HG02870 (cell line): ENCODE data around the gene GOLGB1.
"Not testable (repeated sequence)": the region's sequence is repeated elsewhere in the genome, so short reads cannot be mapped to it uniquely, and the experiment has no call there.

ENCODE experiments used
- ATAC-seq: cut with Tn5 transposase; IDR thresholded peaks from one replicate; pipeline ENCODE4 v1.9.1; 2021; ENCODE audit warnings: mild to moderate bottlenecking, moderate library complexity; ENCODE audit not compliant: unreplicated experiment

GOLGB1 gene

GRCh38 chr3:121749276-121750086 is at the start of gene GOLGB1:
TSS of gene GOLGB1 (minus strand) at chr3:121749741. CDS start at chr3:121730971, 18,770 bp downstream.
- peak; percentile 93 for ATAC-seq

- ATAC-seq, result no peak
Measured at GRCh38 chr3:121796970-121797369, 47.4 kb upstream of the GOLGB1 start.

GRCh38 chr3:121794264-121794983 is 44.9 kb upstream of the GOLGB1 start:
- no peak for ATAC-seq

- peak; percentile 65 for ATAC-seq
Measured at GRCh38 chr3:121793078-121793477, 43.5 kb upstream of the GOLGB1 start.

GRCh38 chr3:121786485-121786884 is 36.9 kb upstream of the GOLGB1 start:
- ATAC-seq, result no peak

- ATAC-seq, result not testable (repeated sequence)
Measured at GRCh38 chr3:121782784-121783183, 33.2 kb upstream of the GOLGB1 start.

GRCh38 chr3:121781611-121782010 is 32.1 kb upstream of the GOLGB1 start:
- ATAC-seq, result no peak

GRCh38 chr3:121775095-121775494 is 25.6 kb upstream of the GOLGB1 start:
- not testable (repeated sequence) for ATAC-seq

- ATAC-seq, result no peak
Measured at GRCh38 chr3:121769246-121769645, 19.7 kb upstream of the GOLGB1 start.

- no peak for ATAC-seq
Measured at GRCh38 chr3:121768452-121768851, 18.9 kb upstream of the GOLGB1 start.

GRCh38 chr3:121759541-121760202 is 10.1 kb upstream of the GOLGB1 start:
- ATAC-seq, result no peak

- ATAC-seq, result no peak
Measured at GRCh38 chr3:121758727-121759450, 9.3 kb upstream of the GOLGB1 start.

- no peak for ATAC-seq
Measured at GRCh38 chr3:121757812-121758545, 8.4 kb upstream of the GOLGB1 start.

- peak; percentile 45 for ATAC-seq
Measured at GRCh38 chr3:121757087-121757811, 7.7 kb upstream of the GOLGB1 start.

GRCh38 chr3:121752772-121753171 is 3.2 kb upstream of the GOLGB1 start:
- ATAC-seq, result no peak

GRCh38 chr3:121752261-121752660 is 2.7 kb upstream of the GOLGB1 start:
- ATAC-seq, result no peak

- ATAC-seq, result no peak
Measured at GRCh38 chr3:121750087-121750415, 510 bp upstream of the GOLGB1 start.

- peak; percentile 17 for ATAC-seq
Measured at GRCh38 chr3:121748680-121749275, 763 bp downstream of the GOLGB1 start.

- ATAC-seq, result no peak
Measured at GRCh38 chr3:121747976-121748375, 1.6 kb downstream of the GOLGB1 start.
